Activated CD4-positive, alpha-beta T cell treated with anti-CD3 and anti-CD28 coated beads, Interleukin-2, amount 50 U/mL, for 24 hours (primary cell): ENCODE results near the gene KYNU.
"Not testable (repeated sequence)": the region's sequence is repeated elsewhere in the genome, so short reads cannot be mapped to it uniquely, and the experiment has no call there.

Experiments
- DNase-seq, 2 donors: peaks; one replicate each; pipeline ENCODE4 v3.0.0-alpha.2; 2020; ENCODE audit warnings: low read depth in 1 of 2, low spot score in 1 of 2

Gene KYNU

GRCh38 chr2:142870526-142870925 lies 6.9 kb upstream of the KYNU start:
- no peak for DNase-seq

GRCh38 chr2:142871396-142871795 lies 6.1 kb upstream of the KYNU start:
- no peak for DNase-seq

- DNase-seq = no peak
These were observed 4.4 kb upstream of the KYNU start for GRCh38 chr2:142872882-142873724.

- DNase-seq = no peak
These were observed 3.6 kb upstream of the KYNU start for GRCh38 chr2:142873831-142874287.

- DNase-seq = no peak
These were observed 3.1 kb upstream of the KYNU start for GRCh38 chr2:142874293-142874814.

- no peak for DNase-seq
These were observed 2.5 kb upstream of the KYNU start for GRCh38 chr2:142875010-142875409.

- DNase-seq = no peak
These were observed 1.8 kb upstream of the KYNU start for GRCh38 chr2:142875652-142876051.

GRCh38 chr2:142876423-142876822 lies 1.0 kb upstream of the KYNU start:
- DNase-seq = no peak

- no peak for DNase-seq
These were observed 691 bp downstream of the KYNU start for GRCh38 chr2:142878031-142878678.

GRCh38 chr2:142879151-142879550 lies 1.7 kb downstream of the KYNU start:
- DNase-seq = no peak

- DNase-seq = no peak
These were observed 2.8 kb downstream of the KYNU start for GRCh38 chr2:142880279-142880678.

- no peak for DNase-seq
These were observed 4.2 kb downstream of the KYNU start for GRCh38 chr2:142881619-142882018.

GRCh38 chr2:142882500-142882899 lies 5.0 kb downstream of the KYNU start:
- not testable (repeated sequence) for DNase-seq

- DNase-seq = no peak
These were observed 6.1 kb downstream of the KYNU start for GRCh38 chr2:142883526-142883925.

GRCh38 chr2:142885543-142885942 lies 8.1 kb downstream of the KYNU start:
- no peak for DNase-seq

- no peak for DNase-seq
These were observed 15.3 kb downstream of the KYNU start for GRCh38 chr2:142892715-142893114.

GRCh38 chr2:142893241-142893640 lies 15.8 kb downstream of the KYNU start:
- DNase-seq = no peak

GRCh38 chr2:142897807-142898206 lies 20.3 kb downstream of the KYNU start:
- DNase-seq = no peak

- DNase-seq = not testable (repeated sequence)
These were observed 22.9 kb downstream of the KYNU start for GRCh38 chr2:142900327-142900726.

- DNase-seq = no peak
These were observed 24.3 kb downstream of the KYNU start for GRCh38 chr2:142901780-142902179.

- DNase-seq = not testable (repeated sequence)
These were observed 26.3 kb downstream of the KYNU start for GRCh38 chr2:142903726-142904125.

- DNase-seq = no peak
These were observed 30.2 kb downstream of the KYNU start for GRCh38 chr2:142907653-142908052.
